Mammary epithelial cell (primary cell): ENCODE data around the gene RRP7A.

ENCODE experiments used
- CTCF ChIP-seq, 2 donors: IDR thresholded peaks in 1 of 2; conservative IDR thresholded peaks in 1 of 2; 2 replicates each; pipeline ENCODE4 v1.5.1; 2011 to 2012; ENCODE audit warnings: inconsistent platforms in 2 of 2, low read length in 2 of 2, mild to moderate bottlenecking in 2 of 2, control low read depth in 1 of 2, low read depth in 1 of 2; ENCODE audit not compliant: insufficient read depth in 1 of 2; ENCODE audit errors: extremely low read depth in 1 of 2
- EZH2 ChIP-seq: IDR thresholded peaks from 2 replicates; pipeline ENCODE4 v1.6.1; 2012; ENCODE audit warnings: low read length, inconsistent platforms, borderline replicate concordance

GRCh38 chr22:42511401-42511891 is 8.2 kb downstream of the RRP7A start:
- no peak for TF ChIP-seq CTCF (conservative IDR thresholded peaks at IDR 0.05 in 1 of 2, IDR thresholded peaks at IDR 0.05 in 1 of 2; ENCODE audit: extremely low read depth in 1 of 2, insufficient read depth in 1 of 2, low read depth in 1 of 2, low read length in 2 of 2)
- no peak for TF ChIP-seq EZH2
